ENCODE results near the gene ARHGEF17.

- TF ChIP-seq SUZ12 (IDR thresholded peaks at IDR 0.05) (no peak), ZNF384 (IDR thresholded peaks at IDR 0.05) (no peak), PKNOX1 (IDR thresholded peaks at IDR 0.05) (no peak), LEF1 (IDR thresholded peaks at IDR 0.05; ENCODE audit: borderline replicate concordance) (no peak), NFRKB (IDR thresholded peaks at IDR 0.05) (no peak), TARDBP (IDR thresholded peaks at IDR 0.05) (no peak), ELF4 (IDR thresholded peaks at IDR 0.05) (no peak), SP1 (IDR thresholded peaks at IDR 0.05) (no peak), FOXA1 (IDR thresholded peaks at IDR 0.05) (no peak), FOXM1 (IDR thresholded peaks at IDR 0.05; ENCODE audit: borderline replicate concordance) (no peak)
Measured at GRCh38 chr11:73265278-73265810, 42.7 kb upstream of the ARHGEF17 start.
